GM12878 (cell line): ENCODE data around the gene MAD1L1. TPM values are rescaled to one million over a fixed set of nuclear protein-coding genes. Genes with fewer than 3 reads are reported as not detected.

Source experiments
- ATAC-seq: fragments of 200-7000 bp; cut with Tn5 transposase; 3 replicates; pipeline ENCODE4 v1.9.1; 2020; ENCODE audit warnings: mild to moderate bottlenecking, moderate library complexity
- BruUV-seq: library from RNA; stranded (reverse); fragments of 400-500 nt; replicated peaks from 2 replicates; lab custom pipeline; 2021; lab: Mats Ljungman, UMichigan
- CTCF ChIA-PET: fragments of 300-600 bp; sonication (Branson Sonifier 250); formaldehyde crosslinking; extraction: SDS; loops from one replicate; lab custom pipeline; 2021; ENCODE audit warnings: inconsistent platforms; lab: Yijun Ruan, JAX
- POLR2A ChIA-PET: fragments of 350-600 bp; formaldehyde crosslinking; extraction: SDS; loops from one replicate; lab custom pipeline; 2021; ENCODE audit warnings: inconsistent platforms; lab: Charles Lee
- RAD21 ChIA-PET: fragments of 300-600 bp; sonication (Branson Sonifier 250); formaldehyde crosslinking; loops from one replicate; lab custom pipeline; 2023; ENCODE audit warnings: antibody characterized with exemption; ENCODE audit not compliant: unreplicated experiment; lab: Charles Lee
- SMC1A ChIA-PET: fragments of 300-600 bp; sonication (Branson Sonifier 250); formaldehyde crosslinking; loops from one replicate; lab custom pipeline; 2023; ENCODE audit not compliant: unreplicated experiment, uncharacterized antibody; lab: Charles Lee
- DNase-seq: peaks from one replicate; pipeline ENCODE4 v3.0.0-alpha.2; 2011; ENCODE audit warnings: low read depth, low spot score
- FAIRE-seq: peaks from 3 replicates; lab custom pipeline; 2011; peaks lifted over from hg19 to GRCh38; lab: Jason Lieb, UNC
- H2AFZ ChIP-seq: 2 replicates; pipeline ENCODE4 v1.6.0; 2011; ENCODE audit warnings: low read depth, low read length, control low read depth; ENCODE audit not compliant: control insufficient read depth
- H3K27ac ChIP-seq: 2 replicates; pipeline ENCODE4 v1.5.1; 2011; ENCODE audit warnings: control low read depth; ENCODE audit not compliant: control insufficient read depth, insufficient read depth
- H3K27me3 ChIP-seq, 2 experiments: replicated peaks in 1 of 2; 2 replicates each; pipeline versions ENCODE4 v1.6.0 to v1.6.1; 2011; ENCODE audit warnings: low read length in 1 of 2; ENCODE audit not compliant: control insufficient read depth in 2 of 2, insufficient read depth in 2 of 2
- H3K36me3 ChIP-seq, 2 experiments: 2 replicates each; pipeline ENCODE4 v1.5.1; 2011; ENCODE audit warnings: low read length in 1 of 2; ENCODE audit not compliant: control insufficient read depth in 2 of 2, insufficient read depth in 2 of 2
- H3K4me1 ChIP-seq: 2 replicates; pipeline ENCODE4 v1.6.1; 2011; ENCODE audit warnings: mild to moderate bottlenecking, low read length, moderate library complexity, mixed read lengths; ENCODE audit not compliant: control insufficient read depth, insufficient read depth
- H3K4me2 ChIP-seq: 2 replicates; pipeline ENCODE4 v1.6.0; 2011; ENCODE audit warnings: control low read depth; ENCODE audit not compliant: control insufficient read depth, insufficient read depth
- H3K4me3 ChIP-seq: fragments of 200-600 bp; sonication (generic); 2 replicates; pipeline ENCODE4 v1.5.1; 2016
- H3K79me2 ChIP-seq: 2 replicates; pipeline ENCODE4 v1.6.0; 2011; ENCODE audit warnings: low read length; ENCODE audit not compliant: control insufficient read depth, insufficient read depth
- H3K9ac ChIP-seq: 2 replicates; pipeline ENCODE4 v1.8.0; 2011; ENCODE audit warnings: low read length, control low read depth, mixed read lengths; ENCODE audit not compliant: control insufficient read depth, insufficient read depth
- H3K9me3 ChIP-seq: replicated peaks from 3 replicates; pipeline ENCODE4 v1.5.1; 2011; ENCODE audit warnings: mild to moderate bottlenecking, low read length; ENCODE audit not compliant: control insufficient read depth, insufficient read depth
- H4K20me1 ChIP-seq: 2 replicates; pipeline ENCODE4 v1.6.0; 2011; ENCODE audit not compliant: control insufficient read depth, insufficient read depth
- ATF2 ChIP-seq: IDR thresholded peaks from 2 replicates; pipeline ENCODE4 v1.6.1; 2012; ENCODE audit warnings: low read length, inconsistent platforms
- KDM1A ChIP-seq: fragments of 200-600 bp; sonication (generic); IDR thresholded peaks from 2 replicates; pipeline ENCODE4 v1.6.1; 2016; ENCODE audit warnings: borderline replicate concordance
- MLLT1 ChIP-seq: fragments of 450-650 bp; IDR thresholded peaks from 2 replicates; pipeline ENCODE4 v1.6.1; 2016; ENCODE audit warnings: mild to moderate bottlenecking
- NKRF ChIP-seq: fragments of 450-650 bp; conservative IDR thresholded peaks from 2 replicates; pipeline ENCODE4 v1.6.1; 2017; ENCODE audit warnings: mild to moderate bottlenecking, moderate library complexity
- SMC3 ChIP-seq: IDR thresholded peaks from 2 replicates; pipeline ENCODE4 v1.6.1; 2011; ENCODE audit warnings: low read length, improper control_type of control experiment, borderline replicate concordance
- TCF7 ChIP-seq: IDR thresholded peaks from 2 replicates; pipeline ENCODE4 v1.6.1; 2014; ENCODE audit warnings: antibody characterized with exemption, borderline replicate concordance
- WGBS: methylation state at CpG from one replicate; pipeline ENCODE4 v1.1.6; 2016; ENCODE audit warnings: low lambda C conversion rate; ENCODE audit not compliant: insufficient replicate concordance, insufficient coverage; ENCODE audit errors: missing lambda C conversion rate; 5-methylcytosine and 5-hydroxymethylcytosine counted together
- in situ Hi-C: fragments of 300-500 bp; cut with MboI; formaldehyde crosslinking; loops from 9 replicates; pipeline ENCODE4 v1.14.3; 2018; ENCODE audit warnings: mixed read lengths
- intact Hi-C: fragments of 100-400 bp; cut with micrococcal nuclease; formaldehyde crosslinking; loops from one replicate; pipeline ENCODE4 v1.14.2; 2022; ENCODE audit not compliant: unreplicated experiment
- polyA plus RNA-seq, 11 experiments: library from polyadenylated mRNA; depleted of rRNA in 4 of 11; unstranded in 6 of 11; stranded (reverse) in 5 of 11; fragments of >200 nt; fragmentation: Nextera tagmentation in 4 of 11; fragmentation: Illumina TruSeq in 1 of 11; extraction: Ambion mirVana in 4 of 11; extraction: Trizol in 1 of 11; gene quantifications; 1 replicate in 1 of 11; 2 replicates in 10 of 11; pipeline versions ENCODE4 v1.2.1 to v1.2.3, GENCODE V29; 2011 to 2016; ENCODE audit warnings: inconsistent platforms in 2 of 11, missing spikeins in 2 of 11, low read depth in 1 of 11
- total RNA-seq, 4 experiments: library from RNA; depleted of rRNA in 3 of 4; stranded (reverse); fragments of >200 nt in 3 of 4; fragmentation: Illumina TruSeq in 1 of 4; extraction: Trizol in 1 of 4; gene quantifications; 2 replicates each; pipeline versions ENCODE4 v1.2.1 to v1.2.3, GENCODE V29; 2013 to 2021

Gene MAD1L1
- total and polyA plus RNA-seq, 10 of the 15 experiments (the other 5 are each of a cell fraction or from before 2014, with no cell fraction given), result 2.2 to 76.8 (median 38.3) TPM

GRCh38 chr7:2055956-2056355, 176.8 kb downstream of the MAD1L1 start:
- TF ChIP-seq NKRF, result no peak
- no peak for TF ChIP-seq TCF7
- no peak for TF ChIP-seq KDM1A
- no peak for TF ChIP-seq SMC3
- TF ChIP-seq ATF2, result no peak
- no peak for TF ChIP-seq MLLT1
- peaks cover 7% of the 10 kb centered on the region; the same call in 1 of the 3 replicates for H3K9me3 ChIP-seq
- in situ Hi-C loops (no loop called here), intact Hi-C loops (no loop called here)
- no peaks in the 10 kb centered on the region for H3K27me3 ChIP-seq
- no peaks in the 10 kb centered on the region for H4K20me1 ChIP-seq
- FAIRE-seq, result no peak
- no peak overlapping the region for H3K4me3 ChIP-seq
- ATAC-seq, result no peak
- SMC1A ChIA-PET, result no interaction called here
- peaks cover 0 to 2% of the 10 kb centered on the region in 2 experiments; a peak in 2 of 4 replicates for H3K36me3 ChIP-seq
- 44% methylated on average over 11 of the region's 11 CpGs for WGBS
- no peak for DNase-seq
- RAD21 ChIA-PET, result no interaction called here
- POLR2A ChIA-PET, result no interaction called here
- H2AFZ ChIP-seq, result no peak overlapping the region
- H3K4me1 ChIP-seq, result no peaks in the 10 kb centered on the region
- no peak overlapping the region for H3K9ac ChIP-seq
- CTCF ChIA-PET, result no interaction called here
- no peaks in the 10 kb centered on the region for H3K79me2 ChIP-seq
- no peak overlapping the region for H3K27ac ChIP-seq
- no TSS peak for BruUV-seq
- H3K4me2 ChIP-seq, result no peak overlapping the region
